Upper lobe of left lung (tissue), 6 donors: Measurements from ENCODE around the gene KLK3. TPM values are rescaled to one million over a fixed set of nuclear protein-coding genes. Genes with fewer than 3 reads are reported as not detected.
"Not testable (repeated sequence)": the region's sequence is repeated elsewhere in the genome, so short reads cannot be mapped to it uniquely, and the experiment has no call there.

Experiments used
- ATAC-seq, 2 donors: fragments of 200-7000 bp; cut with Tn5 transposase; one replicate each; pipeline ENCODE4 v1.9.1; 2022; ENCODE audit warnings: mild to moderate bottlenecking in 2 of 2, moderate library complexity in 2 of 2; ENCODE audit not compliant: low FRiP score in 2 of 2
- DNase-seq, 2 donors: peaks; one replicate each; pipeline ENCODE4 v3.0.0-alpha.2; 2019 to 2020
- H3K27ac ChIP-seq, 4 donors: fragments of 200-600 bp; sonication (generic); one replicate each; pipeline ENCODE4 v1.5.1; 2016 to 2019
- H3K27me3 ChIP-seq, 4 donors: fragments of 200-600 bp; sonication (generic); one replicate each; pipeline ENCODE4 v1.5.1; 2017 to 2019
- H3K36me3 ChIP-seq, 4 donors: fragments of 200-600 bp; sonication (generic); one replicate each; pipeline ENCODE4 v1.5.1; 2016 to 2019
- H3K4me1 ChIP-seq, 4 donors: fragments of 200-600 bp; sonication (generic); one replicate each; pipeline ENCODE4 v1.5.1; 2018 to 2019
- H3K4me3 ChIP-seq, 4 donors: fragments of 200-600 bp; sonication (generic); one replicate each; pipeline ENCODE4 v1.5.1; 2017 to 2019; ENCODE audit warnings: mild to moderate bottlenecking in 2 of 4, moderate library complexity in 1 of 4
- H3K9me3 ChIP-seq, 4 donors: fragments of 200-600 bp; sonication (generic); one replicate each; pipeline ENCODE4 v1.5.1; 2018 to 2019
- EP300 ChIP-seq, 4 donors: sonication (generic); formaldehyde crosslinking; IDR thresholded peaks; one replicate each; pipeline ENCODE4 v1.5.1; 2017; ENCODE audit warnings: antibody characterized with exemption in 4 of 4, control low read depth in 2 of 4
- POLR2A ChIP-seq, 4 donors: fragments of 450-650 bp; IDR thresholded peaks; one replicate each; pipeline ENCODE4 v1.5.1; 2016 to 2017; ENCODE audit warnings: antibody characterized with exemption in 4 of 4, mild to moderate bottlenecking in 2 of 4
- POLR2AphosphoS5 ChIP-seq, 2 donors: sonication (generic); formaldehyde crosslinking; IDR thresholded peaks; one replicate each; pipeline ENCODE4 v1.5.1; 2017; ENCODE audit warnings: antibody characterized with exemption in 2 of 2
- WGBS, 2 donors: methylation state at CpG; one replicate each; pipeline ENCODE4 v1.1.5; 2017 to 2018; 5-methylcytosine and 5-hydroxymethylcytosine counted together
- total RNA-seq, 6 donors: library from RNA; depleted of rRNA in 4 of 6; stranded (reverse); fragments of >200 nt in 4 of 6; gene quantifications; one replicate each; pipeline versions ENCODE4 v1.1.0 to v1.2.1, GENCODE V29; 2016 to 2021
- TF ChIP-seq, protein P1 (sequence below), 6 experiments: fragments of 450-650 bp in 4 of 6; fragments of 200-600 bp in 2 of 6; sonication (generic) in 2 of 6; IDR thresholded peaks; one replicate each; pipeline ENCODE4 v1.5.1; 2016 to 2019; ENCODE audit warnings: antibody characterized with exemption in 6 of 6
- donor health status: DM: no; HTN: no; CAD: no; lungs with moderate emphysema.
- donor health status: DM: no; HTN: yes; CAD: no; lungs with severe emphysema.

The KLK3 gene
- under 1 TPM in 1 of 6 donors, not detected in 5; 0.33 TPM for total RNA-seq

- H3K27me3 ChIP-seq = no peaks in the 10 kb centered on the region
- H3K4me3 ChIP-seq = no peak within 1 kb of the TSS
- H3K36me3 ChIP-seq = no peaks in the 10 kb centered on the region
- ATAC-seq (no peak), DNase-seq (no peak)
- 64% methylated on average over 3 to 9 of the region's 9 CpGs for WGBS, 2 donors
- no peaks in the 10 kb centered on the region for H3K9me3 ChIP-seq
- H3K4me1 ChIP-seq = no peaks in the 10 kb centered on the region
- no peak within 1 kb of the TSS for H3K27ac ChIP-seq
- TF ChIP-seq POLR2AphosphoS5 (IDR thresholded peaks at IDR 0.05) = no peak
- TF ChIP-seq, protein P1, sequence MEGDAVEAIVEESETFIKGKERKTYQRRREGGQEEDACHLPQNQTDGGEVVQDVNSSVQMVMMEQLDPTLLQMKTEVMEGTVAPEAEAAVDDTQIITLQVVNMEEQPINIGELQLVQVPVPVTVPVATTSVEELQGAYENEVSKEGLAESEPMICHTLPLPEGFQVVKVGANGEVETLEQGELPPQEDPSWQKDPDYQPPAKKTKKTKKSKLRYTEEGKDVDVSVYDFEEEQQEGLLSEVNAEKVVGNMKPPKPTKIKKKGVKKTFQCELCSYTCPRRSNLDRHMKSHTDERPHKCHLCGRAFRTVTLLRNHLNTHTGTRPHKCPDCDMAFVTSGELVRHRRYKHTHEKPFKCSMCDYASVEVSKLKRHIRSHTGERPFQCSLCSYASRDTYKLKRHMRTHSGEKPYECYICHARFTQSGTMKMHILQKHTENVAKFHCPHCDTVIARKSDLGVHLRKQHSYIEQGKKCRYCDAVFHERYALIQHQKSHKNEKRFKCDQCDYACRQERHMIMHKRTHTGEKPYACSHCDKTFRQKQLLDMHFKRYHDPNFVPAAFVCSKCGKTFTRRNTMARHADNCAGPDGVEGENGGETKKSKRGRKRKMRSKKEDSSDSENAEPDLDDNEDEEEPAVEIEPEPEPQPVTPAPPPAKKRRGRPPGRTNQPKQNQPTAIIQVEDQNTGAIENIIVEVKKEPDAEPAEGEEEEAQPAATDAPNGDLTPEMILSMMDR (IDR thresholded peaks at IDR 0.05) = no peak
- no peak for TF ChIP-seq EP300 (IDR thresholded peaks at IDR 0.05)
- TF ChIP-seq POLR2A (IDR thresholded peaks at IDR 0.05) = no peak
Observed at GRCh38 chr19:50854636-50855410, at the start of gene KLK3. KLK3 (plus strand) TSS chr19:50854915; CDS start chr19:50854956, 41 bp downstream.

- TF ChIP-seq POLR2AphosphoS5 (IDR thresholded peaks at IDR 0.05) (no peak), POLR2A (IDR thresholded peaks at IDR 0.05) (no peak), EP300 (IDR thresholded peaks at IDR 0.05) (no peak)
- TF ChIP-seq, protein P1 (IDR thresholded peaks at IDR 0.05) = no peak
- DNase-seq (no peak), ATAC-seq (no peak)
- Histone ChIP-seq H3K4me3 (no peak overlapping the region), H3K27me3 (no peaks in the 10 kb centered on the region), H3K27ac (no peak overlapping the region), H3K9me3 (no peaks in the 10 kb centered on the region), H3K36me3 (no peaks in the 10 kb centered on the region), H3K4me1 (peaks cover 0 to 10% (median 7%) of the 10 kb centered on the region in 4 donors)
- WGBS, 2 donors = 63% methylated on average over 1 of the region's 1 CpG; no CpG with 5 or more reads in 1 of the 2 donors
Observed at GRCh38 chr19:50808856-50809255, 45.9 kb upstream of the KLK3 start.

DNA sequence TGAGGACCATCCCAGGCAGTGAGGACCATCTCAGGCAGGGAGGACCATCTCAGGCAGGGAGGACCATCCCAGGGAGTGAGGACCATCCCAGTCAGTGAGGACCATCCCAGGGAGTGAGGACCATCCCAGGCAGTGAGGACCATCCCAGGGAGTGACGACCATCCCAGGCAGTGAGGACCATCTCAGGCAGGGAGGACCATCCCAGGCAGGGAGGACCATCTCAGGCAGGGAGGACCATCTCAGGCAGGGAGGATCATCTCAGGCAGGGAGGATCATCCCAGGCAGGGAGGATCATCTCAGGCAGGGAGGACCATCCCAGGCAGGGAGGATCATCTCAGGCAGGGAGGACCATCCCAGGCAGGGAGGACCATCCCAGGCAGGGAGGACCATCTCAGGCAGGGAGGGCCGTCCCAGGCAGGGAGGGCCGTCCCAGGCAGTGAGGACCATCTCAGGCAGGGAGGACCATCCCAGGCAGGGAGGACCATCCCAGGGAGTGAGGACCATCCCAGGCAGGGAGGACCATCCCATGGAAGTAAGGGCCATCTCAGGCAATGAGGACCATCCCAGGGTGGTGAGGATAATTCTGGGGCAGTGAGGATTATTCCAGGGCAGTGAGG, 43.0 kb upstream of the KLK3 start:
- H3K27ac ChIP-seq, H3K4me3 ChIP-seq, H3K36me3 ChIP-seq, H3K27me3 ChIP-seq, H3K4me1 ChIP-seq, H3K9me3 ChIP-seq, ATAC-seq, DNase-seq: not testable (repeated sequence)
- WGBS, 2 donors = no CpG with 5 or more reads among the region's 3 CpGs

DNA sequence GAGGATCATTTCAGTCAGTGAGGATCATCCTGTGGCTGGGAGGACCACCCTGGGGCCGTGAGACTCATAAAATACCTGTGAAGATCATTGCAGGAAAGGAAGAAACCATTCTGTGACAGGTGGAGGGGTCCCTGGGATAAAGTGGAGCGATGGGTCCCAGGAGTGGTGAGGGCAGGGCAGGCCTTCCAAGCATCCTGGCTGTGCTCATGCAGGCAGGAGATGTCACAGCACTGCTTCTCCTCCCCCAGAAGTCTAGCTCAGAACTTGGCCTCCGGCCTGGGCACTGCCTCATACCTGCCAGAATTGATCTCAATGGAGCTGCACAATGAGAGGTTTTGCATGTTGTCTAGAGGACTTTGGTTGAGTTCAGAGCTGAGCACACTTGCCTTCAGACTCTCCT, 42.2 kb upstream of the KLK3 start:
- 70 to 83% methylated on average over 2 to 3 of the region's 3 CpGs for WGBS, 2 donors
- Histone ChIP-seq H3K36me3 (no peaks in the 10 kb centered on the region), H3K27ac (no peak overlapping the region), H3K4me3 (no peak overlapping the region), H3K27me3 (no peaks in the 10 kb centered on the region), H3K9me3 (no peaks in the 10 kb centered on the region), H3K4me1 (no peaks in the 10 kb centered on the region)
- TF ChIP-seq POLR2A (IDR thresholded peaks at IDR 0.05) = no peak
- TF ChIP-seq, protein P1 (IDR thresholded peaks at IDR 0.05) = no peak
- no peak for TF ChIP-seq POLR2AphosphoS5 (IDR thresholded peaks at IDR 0.05)
- TF ChIP-seq EP300 (IDR thresholded peaks at IDR 0.05) = no peak
- ATAC-seq (no peak), DNase-seq (no peak)

- Histone ChIP-seq H3K27ac (no peak overlapping the region), H3K4me3 (no peak overlapping the region), H3K27me3 (peaks cover 0 to 20% (median 9%) of the 10 kb centered on the region in 4 donors), H3K9me3 (no peaks in the 10 kb centered on the region), H3K4me1 (peaks cover 0 to 11% (median 6%) of the 10 kb centered on the region in 4 donors), H3K36me3 (no peaks in the 10 kb centered on the region)
- ATAC-seq (no peak), DNase-seq (no peak)
- WGBS, 2 donors = 84 to 91% methylated on average over 5 of the region's 5 CpGs
- TF ChIP-seq, protein P1 (IDR thresholded peaks at IDR 0.05) = no peak
- TF ChIP-seq POLR2AphosphoS5 (IDR thresholded peaks at IDR 0.05) (no peak), EP300 (IDR thresholded peaks at IDR 0.05) (no peak), POLR2A (IDR thresholded peaks at IDR 0.05) (no peak)
Observed at GRCh38 chr19:50814883-50815282, 39.8 kb upstream of the KLK3 start.
